C4-2B (cell line): ENCODE data around the gene PKHD1.
A peak's percentile ranks its signal among the peaks of the same experiment; 100 is the strongest.

ENCODE experiments used
- H3K27ac ChIP-seq: fragments of 450-650 bp; 2 replicates; pipeline ENCODE4 v1.5.1; 2017
- ZFX ChIP-seq: fragments of 450-650 bp; IDR thresholded peaks from 2 replicates; pipeline ENCODE4 v1.6.1; 2017
- TF ChIP-seq, protein P1 (sequence below): fragments of 450-650 bp; conservative IDR thresholded peaks from 2 replicates; pipeline ENCODE4 v1.5.1; 2017; ENCODE audit warnings: mild to moderate bottlenecking

PKHD1 gene

DNA sequence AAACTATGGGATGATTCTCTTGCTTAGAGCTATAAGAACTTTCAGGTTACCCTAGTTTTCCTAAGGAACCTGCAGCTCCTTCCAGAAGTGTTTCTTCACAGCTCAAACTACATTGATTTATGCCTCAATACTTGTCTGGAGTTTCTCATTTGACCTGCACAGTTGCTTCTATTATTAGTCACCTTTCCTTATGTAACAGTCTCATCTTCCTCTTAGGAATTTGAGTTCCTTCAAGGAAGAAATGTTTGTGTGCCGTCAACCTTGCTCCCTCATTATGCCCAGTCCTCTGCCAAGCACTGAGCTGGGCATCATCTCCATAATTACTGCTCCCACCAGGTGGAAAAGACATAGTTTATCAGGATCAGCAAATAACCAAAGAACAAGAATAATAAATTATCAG lies 466.4 kb downstream of the PKHD1 start:
- H3K27ac ChIP-seq: no peak overlapping the region
- TF ChIP-seq, protein P1, sequence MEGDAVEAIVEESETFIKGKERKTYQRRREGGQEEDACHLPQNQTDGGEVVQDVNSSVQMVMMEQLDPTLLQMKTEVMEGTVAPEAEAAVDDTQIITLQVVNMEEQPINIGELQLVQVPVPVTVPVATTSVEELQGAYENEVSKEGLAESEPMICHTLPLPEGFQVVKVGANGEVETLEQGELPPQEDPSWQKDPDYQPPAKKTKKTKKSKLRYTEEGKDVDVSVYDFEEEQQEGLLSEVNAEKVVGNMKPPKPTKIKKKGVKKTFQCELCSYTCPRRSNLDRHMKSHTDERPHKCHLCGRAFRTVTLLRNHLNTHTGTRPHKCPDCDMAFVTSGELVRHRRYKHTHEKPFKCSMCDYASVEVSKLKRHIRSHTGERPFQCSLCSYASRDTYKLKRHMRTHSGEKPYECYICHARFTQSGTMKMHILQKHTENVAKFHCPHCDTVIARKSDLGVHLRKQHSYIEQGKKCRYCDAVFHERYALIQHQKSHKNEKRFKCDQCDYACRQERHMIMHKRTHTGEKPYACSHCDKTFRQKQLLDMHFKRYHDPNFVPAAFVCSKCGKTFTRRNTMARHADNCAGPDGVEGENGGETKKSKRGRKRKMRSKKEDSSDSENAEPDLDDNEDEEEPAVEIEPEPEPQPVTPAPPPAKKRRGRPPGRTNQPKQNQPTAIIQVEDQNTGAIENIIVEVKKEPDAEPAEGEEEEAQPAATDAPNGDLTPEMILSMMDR: no peak
- TF ChIP-seq ZFX: no peak

DNA sequence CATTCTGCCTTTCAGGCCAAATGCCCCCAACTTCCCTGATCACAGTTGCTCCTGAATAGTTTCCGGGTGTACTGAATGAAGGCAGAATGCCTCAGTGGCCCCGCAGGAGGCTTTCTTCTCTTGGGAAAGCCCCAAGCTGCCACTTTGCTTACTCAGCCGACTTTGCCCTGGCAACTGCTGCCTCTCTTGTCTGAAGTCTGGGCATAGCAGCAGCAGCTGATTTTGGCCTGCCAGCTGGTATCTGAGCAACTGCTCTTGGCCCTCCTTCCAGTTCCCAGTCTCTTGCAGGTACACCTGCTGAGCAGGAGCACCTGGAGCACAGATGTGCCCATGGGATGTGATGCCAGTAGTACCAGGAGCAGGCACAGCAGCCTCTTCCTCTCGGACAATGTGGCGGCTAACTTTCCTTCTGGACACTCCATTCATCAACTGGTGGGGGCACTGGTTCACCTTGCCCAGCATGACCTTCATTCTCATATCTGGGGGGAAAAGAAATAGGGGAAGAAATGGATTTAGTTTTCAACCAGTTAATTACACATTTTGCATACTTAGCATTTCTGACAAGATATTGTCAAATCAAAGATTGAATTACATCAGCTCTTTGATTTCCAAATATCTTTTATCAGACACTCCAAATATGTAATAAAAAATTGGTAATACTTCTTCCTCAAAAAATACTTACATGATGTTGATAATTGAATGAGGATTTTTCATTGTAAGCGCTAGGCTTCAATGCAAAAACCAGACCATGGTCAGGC lies 468.2 kb downstream of the PKHD1 start:
- no peak overlapping the region for H3K27ac ChIP-seq

DNA sequence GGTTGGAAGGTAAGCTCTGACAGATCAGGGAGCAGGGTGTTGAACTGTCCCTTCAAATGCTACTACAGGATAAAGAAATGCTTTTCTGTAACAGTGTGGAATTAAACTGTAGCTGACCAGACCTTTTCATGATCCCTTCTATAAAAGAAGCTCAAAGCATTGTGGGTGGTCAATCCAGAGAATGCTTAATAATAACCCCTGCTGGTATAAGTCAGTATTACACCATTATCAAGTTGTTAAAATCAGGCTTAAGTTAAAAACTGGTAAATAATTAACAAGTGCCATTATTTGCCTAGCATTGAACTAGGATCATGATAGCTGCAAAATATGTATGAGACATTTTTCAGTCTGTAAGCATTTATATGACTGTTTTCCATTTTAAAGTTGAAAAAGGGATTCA lies 468.9 kb downstream of the PKHD1 start:
- TF ChIP-seq, protein P1: peak; percentile 64
- TF ChIP-seq ZFX: no peak
- no peak overlapping the region for H3K27ac ChIP-seq

More for the DNA sequence above, 468.2 kb downstream of the PKHD1 start:
- TF ChIP-seq, protein P1: no peak
- TF ChIP-seq ZFX: no peak

DNA sequence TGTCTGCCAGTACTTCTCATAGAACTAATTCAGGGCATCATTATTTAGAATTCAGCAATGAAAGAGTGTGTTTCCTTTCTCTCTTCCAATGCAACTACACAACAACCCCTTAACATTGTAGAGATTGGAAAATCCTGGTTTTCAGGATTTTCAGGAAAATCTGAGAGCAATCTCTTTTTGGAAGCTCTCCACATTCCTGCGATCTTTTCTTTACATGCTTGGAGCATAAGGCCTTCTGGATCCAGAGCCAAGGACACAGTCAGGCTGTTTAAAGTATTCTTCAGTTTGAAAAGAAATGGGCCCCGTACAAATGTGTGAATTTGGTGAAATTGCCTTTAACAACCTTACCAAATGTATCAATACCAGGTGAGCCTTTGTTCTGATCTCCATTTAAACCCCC lies 469.7 kb downstream of the PKHD1 start:
- no peak overlapping the region for H3K27ac ChIP-seq
- TF ChIP-seq, protein P1: no peak
- TF ChIP-seq ZFX: no peak

DNA sequence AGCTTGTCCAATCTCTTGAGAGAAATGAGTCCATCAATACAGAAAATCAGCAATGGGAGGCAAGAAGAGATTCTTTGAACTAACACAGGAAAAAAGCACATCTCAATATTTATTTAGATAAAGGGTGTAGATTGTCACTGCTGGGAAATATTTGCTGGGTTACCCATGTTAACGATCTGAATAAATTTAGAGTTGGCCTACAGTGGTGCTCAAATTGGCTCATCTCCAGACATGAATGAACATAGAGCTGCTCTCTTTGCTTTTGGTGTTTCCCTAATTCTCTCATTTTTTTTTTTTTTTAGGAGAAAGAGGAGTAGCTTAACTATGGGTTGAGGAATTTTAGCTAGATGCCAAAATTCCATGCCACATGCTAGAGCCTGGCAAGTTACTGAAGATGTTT lies 471.2 kb downstream of the PKHD1 start:
- TF ChIP-seq ZFX: no peak
- TF ChIP-seq, protein P1: no peak
- no peak overlapping the region for H3K27ac ChIP-seq

DNA sequence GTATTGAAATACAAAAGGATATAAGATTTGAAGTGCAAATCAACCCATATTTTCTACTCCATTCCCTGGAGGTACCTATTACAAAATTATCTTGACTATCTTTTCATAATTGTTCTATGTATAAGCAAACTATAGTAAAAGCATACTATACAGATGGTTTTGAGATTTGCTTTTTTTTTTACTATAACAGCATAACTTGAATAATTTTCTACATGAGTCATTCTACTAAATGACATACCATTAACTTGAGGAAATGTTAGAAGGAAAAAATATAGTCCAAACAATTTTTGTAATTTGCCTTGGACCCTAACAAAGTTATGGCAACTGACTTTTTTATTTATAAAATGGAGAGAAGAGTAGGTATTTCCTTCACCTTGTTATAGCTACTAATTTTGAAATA lies 472.7 kb downstream of the PKHD1 start:
- H3K27ac ChIP-seq: no peak overlapping the region
- no peak for TF ChIP-seq ZFX
- TF ChIP-seq, protein P1: no peak

DNA sequence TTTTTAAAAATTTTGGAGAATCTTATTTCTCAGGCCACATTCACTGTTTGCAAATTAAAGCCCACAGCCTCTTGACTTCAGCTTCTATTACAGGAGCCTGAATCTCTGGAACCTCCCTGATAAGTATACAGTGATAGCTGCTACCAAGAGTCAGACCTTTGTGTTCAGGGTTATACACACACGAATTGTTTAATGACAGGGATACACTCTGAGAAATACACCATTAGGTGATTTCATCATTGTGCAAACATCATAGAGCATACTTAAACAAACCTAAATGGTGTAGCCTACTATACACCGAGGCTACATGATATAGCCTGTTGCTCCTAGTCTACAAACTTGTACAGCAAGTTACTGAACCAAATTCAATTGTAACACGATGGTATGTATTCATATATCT lies 473.9 kb downstream of the PKHD1 start:
- TF ChIP-seq ZFX: no peak
- TF ChIP-seq, protein P1: no peak
- H3K27ac ChIP-seq: no peak overlapping the region
